Measurements from ENCODE around the gene KCTD15.

DNA sequence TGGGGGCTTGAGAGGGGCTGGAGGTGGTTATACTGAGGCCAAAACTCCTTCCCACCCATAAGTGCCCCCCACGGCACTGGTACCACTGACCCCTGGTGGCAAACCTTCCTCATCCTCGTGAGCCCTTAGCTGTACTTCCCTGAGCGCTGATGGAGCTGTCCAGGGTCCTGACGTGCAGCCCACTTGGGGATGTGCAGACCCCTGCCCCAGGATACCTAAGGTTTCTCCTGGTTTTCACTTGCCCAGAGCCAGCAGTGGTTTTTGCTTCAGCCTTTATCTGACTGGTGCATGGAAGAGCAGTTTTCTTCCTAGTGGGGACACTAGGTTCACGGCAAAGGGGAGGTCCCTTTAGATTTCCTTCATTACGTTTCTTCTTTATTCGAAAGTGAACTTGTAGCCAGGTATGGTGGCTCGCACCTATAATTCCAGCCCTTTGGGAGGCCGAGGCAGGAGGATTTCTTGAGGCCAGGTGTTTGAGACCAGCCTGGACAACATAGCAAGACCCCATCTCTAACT is 28.7 kb upstream of the KCTD15 start:
- TF ChIP-seq, protein P1, sequence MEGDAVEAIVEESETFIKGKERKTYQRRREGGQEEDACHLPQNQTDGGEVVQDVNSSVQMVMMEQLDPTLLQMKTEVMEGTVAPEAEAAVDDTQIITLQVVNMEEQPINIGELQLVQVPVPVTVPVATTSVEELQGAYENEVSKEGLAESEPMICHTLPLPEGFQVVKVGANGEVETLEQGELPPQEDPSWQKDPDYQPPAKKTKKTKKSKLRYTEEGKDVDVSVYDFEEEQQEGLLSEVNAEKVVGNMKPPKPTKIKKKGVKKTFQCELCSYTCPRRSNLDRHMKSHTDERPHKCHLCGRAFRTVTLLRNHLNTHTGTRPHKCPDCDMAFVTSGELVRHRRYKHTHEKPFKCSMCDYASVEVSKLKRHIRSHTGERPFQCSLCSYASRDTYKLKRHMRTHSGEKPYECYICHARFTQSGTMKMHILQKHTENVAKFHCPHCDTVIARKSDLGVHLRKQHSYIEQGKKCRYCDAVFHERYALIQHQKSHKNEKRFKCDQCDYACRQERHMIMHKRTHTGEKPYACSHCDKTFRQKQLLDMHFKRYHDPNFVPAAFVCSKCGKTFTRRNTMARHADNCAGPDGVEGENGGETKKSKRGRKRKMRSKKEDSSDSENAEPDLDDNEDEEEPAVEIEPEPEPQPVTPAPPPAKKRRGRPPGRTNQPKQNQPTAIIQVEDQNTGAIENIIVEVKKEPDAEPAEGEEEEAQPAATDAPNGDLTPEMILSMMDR (IDR thresholded peaks at IDR 0.05): no peak
- no peak for TF ChIP-seq ZFX (IDR thresholded peaks at IDR 0.05; ENCODE audit: borderline replicate concordance)
